K562 (cell line): ENCODE data around the gene SLC44A5. TPM values are rescaled to one million over a fixed set of nuclear protein-coding genes. Genes with fewer than 3 reads are reported as not detected.

Source experiments
- CAMTA2 ChIP-seq: fragments of 250-450 bp; sonication (Bioruptor Pico); conservative IDR thresholded peaks from 2 replicates; pipeline ENCODE4 v1.5.1; 2022
- CBFA2T3 ChIP-seq: fragments of 450-650 bp; IDR thresholded peaks from 2 replicates; pipeline ENCODE4 v1.6.1; 2017
- CTCF ChIP-seq, 3 experiments: IDR thresholded peaks in 2 of 3; conservative IDR thresholded peaks in 1 of 3; 2 replicates each; pipeline ENCODE4 v1.5.1; 2011 to 2012; ENCODE audit warnings: low read length in 3 of 3, mild to moderate bottlenecking in 3 of 3, control low read depth in 2 of 3, improper control_type of control experiment in 1 of 3, inconsistent platforms in 1 of 3, low read depth in 1 of 3, mixed read lengths in 1 of 3, moderate library complexity in 1 of 3; ENCODE audit not compliant: insufficient read depth in 2 of 3
- DEAF1 ChIP-seq: fragments of 450-650 bp; formaldehyde crosslinking; IDR thresholded peaks from 2 replicates; pipeline ENCODE4 v1.4.0; 2020; ENCODE audit warnings: mild to moderate bottlenecking, moderate library complexity
- NR2F6 ChIP-seq: fragments of 450-650 bp; formaldehyde crosslinking; IDR thresholded peaks from 2 replicates; pipeline ENCODE4 v1.4.0; 2020; ENCODE audit warnings: mild to moderate bottlenecking
- SP1 ChIP-seq: sonication (generic); formaldehyde crosslinking; IDR thresholded peaks from 2 replicates; pipeline ENCODE4 v1.8.1; 2022; ENCODE audit warnings: mild to moderate bottlenecking, missing genetic modification reagents
- ZBTB34 ChIP-seq: fragments of 250-450 bp; sonication (Bioruptor Pico); IDR thresholded peaks from 2 replicates; pipeline ENCODE4 v1.8.0; 2021; ENCODE audit warnings: mild to moderate bottlenecking, moderate library complexity
- ZNF324 ChIP-seq: fragments of 250-450 bp; sonication (Bioruptor Pico); IDR thresholded peaks from 2 replicates; pipeline ENCODE4 v1.4.0; 2020; ENCODE audit warnings: mild to moderate bottlenecking
- polyA plus RNA-seq, 8 experiments: library from polyadenylated mRNA; depleted of rRNA in 4 of 8; stranded (reverse) in 5 of 8; unstranded in 3 of 8; fragments of >200 nt; fragmentation: Nextera tagmentation in 2 of 8; fragmentation: Illumina TruSeq in 1 of 8; extraction: Ambion mirVana in 2 of 8; extraction: Trizol in 1 of 8; gene quantifications; 2 replicates each; pipeline versions ENCODE4 v1.2.1 to v1.2.3, GENCODE V29; 2011 to 2014; ENCODE audit warnings: inconsistent platforms in 1 of 8, missing spikeins in 1 of 8
- total RNA-seq, 7 experiments: library from RNA; depleted of rRNA in 6 of 7; stranded (reverse); fragments of >200 nt in 6 of 7; fragmentation: Illumina TruSeq in 2 of 7; extraction: Trizol in 2 of 7; gene quantifications; 2 replicates each; pipeline versions ENCODE4 v1.2.1 to v1.2.3, GENCODE V29; 2011 to 2021; ENCODE audit warnings: low replicate concordance in 1 of 7
- TF ChIP-seq, protein P1 (sequence below): fragments of 450-650 bp; IDR thresholded peaks from 2 replicates; pipeline ENCODE4 v1.6.1; 2016
- TF ChIP-seq, protein P2 (sequence below): fragments of 250-450 bp; sonication (Bioruptor Pico); IDR thresholded peaks from 2 replicates; pipeline ENCODE4 v1.4.0; 2020; ENCODE audit warnings: borderline replicate concordance
- TF ChIP-seq, protein P3 (sequence below), 2 experiments: fragments of 450-650 bp; formaldehyde crosslinking in 1 of 2; IDR thresholded peaks; 2 replicates each; pipeline versions ENCODE4 v1.4.0 to v1.6.1; 2014 to 2020; ENCODE audit warnings: mild to moderate bottlenecking in 2 of 2, borderline replicate concordance in 1 of 2, low read depth in 1 of 2

SLC44A5 gene
- total and polyA plus RNA-seq, 9 of the 15 experiments (the other 6 are each of a cell fraction or from before 2014, with no cell fraction given), result 1.2 to 10.1 (median 3.2) TPM

DNA sequence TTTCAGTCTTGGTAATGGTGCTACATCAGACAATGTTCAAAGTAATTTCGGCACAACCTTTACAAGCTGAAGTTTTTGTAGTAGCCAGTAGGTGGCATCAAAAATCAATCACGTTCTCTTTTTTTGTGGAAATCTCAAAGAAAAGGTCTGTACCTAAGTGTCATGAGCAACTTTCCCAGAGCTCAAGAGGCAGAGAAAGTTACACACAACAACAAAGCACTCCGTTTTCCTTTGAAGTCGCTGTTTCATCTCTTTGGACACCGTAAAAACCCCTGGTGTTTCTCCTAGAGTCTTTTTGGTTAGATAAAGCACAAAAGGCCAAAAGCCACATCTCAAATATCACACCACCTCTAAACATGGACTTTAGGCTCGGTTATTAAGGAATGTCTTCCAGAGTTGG, 345.1 kb downstream of the SLC44A5 start (continued):
- TF ChIP-seq, protein P1, sequence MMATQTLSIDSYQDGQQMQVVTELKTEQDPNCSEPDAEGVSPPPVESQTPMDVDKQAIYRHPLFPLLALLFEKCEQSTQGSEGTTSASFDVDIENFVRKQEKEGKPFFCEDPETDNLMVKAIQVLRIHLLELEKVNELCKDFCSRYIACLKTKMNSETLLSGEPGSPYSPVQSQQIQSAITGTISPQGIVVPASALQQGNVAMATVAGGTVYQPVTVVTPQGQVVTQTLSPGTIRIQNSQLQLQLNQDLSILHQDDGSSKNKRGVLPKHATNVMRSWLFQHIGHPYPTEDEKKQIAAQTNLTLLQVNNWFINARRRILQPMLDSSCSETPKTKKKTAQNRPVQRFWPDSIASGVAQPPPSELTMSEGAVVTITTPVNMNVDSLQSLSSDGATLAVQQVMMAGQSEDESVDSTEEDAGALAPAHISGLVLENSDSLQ, result no peak
- TF ChIP-seq ZBTB34 (no peak), DEAF1 (CRISPR knock-in tag) (peak; percentile 71), ZNF324 (no peak), CTCF (IDR thresholded peaks at IDR 0.05 in 2 of 3, conservative IDR thresholded peaks at IDR 0.05 in 1 of 3; ENCODE audit: insufficient read depth in 2 of 3, low read depth in 1 of 3, low read length in 3 of 3) (peak; percentile 57 to 72 (median 67); a peak in 5 of 6 replicates), CBFA2T3 (no peak), CAMTA2 (CRISPR knock-in tag) (no peak), NR2F6 (CRISPR knock-in tag) (no peak), SP1 (CRISPR knock-in tag) (no peak)
- TF ChIP-seq, protein P2, sequence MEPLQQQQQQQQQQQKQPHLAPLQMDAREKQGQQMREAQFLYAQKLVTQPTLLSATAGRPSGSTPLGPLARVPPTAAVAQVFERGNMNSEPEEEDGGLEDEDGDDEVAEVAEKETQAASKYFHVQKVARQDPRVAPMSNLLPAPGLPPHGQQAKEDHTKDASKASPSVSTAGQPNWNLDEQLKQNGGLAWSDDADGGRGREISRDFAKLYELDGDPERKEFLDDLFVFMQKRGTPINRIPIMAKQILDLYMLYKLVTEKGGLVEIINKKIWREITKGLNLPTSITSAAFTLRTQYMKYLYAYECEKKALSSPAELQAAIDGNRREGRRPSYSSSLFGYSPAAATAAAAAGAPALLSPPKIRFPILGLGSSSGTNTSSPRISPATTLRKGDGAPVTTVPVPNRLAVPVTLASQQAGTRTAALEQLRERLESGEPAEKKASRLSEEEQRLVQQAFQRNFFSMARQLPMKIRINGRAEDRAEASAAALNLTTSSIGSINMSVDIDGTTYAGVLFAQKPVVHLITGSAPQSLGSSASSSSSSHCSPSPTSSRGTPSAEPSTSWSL, result no peak
- TF ChIP-seq, protein P3, sequence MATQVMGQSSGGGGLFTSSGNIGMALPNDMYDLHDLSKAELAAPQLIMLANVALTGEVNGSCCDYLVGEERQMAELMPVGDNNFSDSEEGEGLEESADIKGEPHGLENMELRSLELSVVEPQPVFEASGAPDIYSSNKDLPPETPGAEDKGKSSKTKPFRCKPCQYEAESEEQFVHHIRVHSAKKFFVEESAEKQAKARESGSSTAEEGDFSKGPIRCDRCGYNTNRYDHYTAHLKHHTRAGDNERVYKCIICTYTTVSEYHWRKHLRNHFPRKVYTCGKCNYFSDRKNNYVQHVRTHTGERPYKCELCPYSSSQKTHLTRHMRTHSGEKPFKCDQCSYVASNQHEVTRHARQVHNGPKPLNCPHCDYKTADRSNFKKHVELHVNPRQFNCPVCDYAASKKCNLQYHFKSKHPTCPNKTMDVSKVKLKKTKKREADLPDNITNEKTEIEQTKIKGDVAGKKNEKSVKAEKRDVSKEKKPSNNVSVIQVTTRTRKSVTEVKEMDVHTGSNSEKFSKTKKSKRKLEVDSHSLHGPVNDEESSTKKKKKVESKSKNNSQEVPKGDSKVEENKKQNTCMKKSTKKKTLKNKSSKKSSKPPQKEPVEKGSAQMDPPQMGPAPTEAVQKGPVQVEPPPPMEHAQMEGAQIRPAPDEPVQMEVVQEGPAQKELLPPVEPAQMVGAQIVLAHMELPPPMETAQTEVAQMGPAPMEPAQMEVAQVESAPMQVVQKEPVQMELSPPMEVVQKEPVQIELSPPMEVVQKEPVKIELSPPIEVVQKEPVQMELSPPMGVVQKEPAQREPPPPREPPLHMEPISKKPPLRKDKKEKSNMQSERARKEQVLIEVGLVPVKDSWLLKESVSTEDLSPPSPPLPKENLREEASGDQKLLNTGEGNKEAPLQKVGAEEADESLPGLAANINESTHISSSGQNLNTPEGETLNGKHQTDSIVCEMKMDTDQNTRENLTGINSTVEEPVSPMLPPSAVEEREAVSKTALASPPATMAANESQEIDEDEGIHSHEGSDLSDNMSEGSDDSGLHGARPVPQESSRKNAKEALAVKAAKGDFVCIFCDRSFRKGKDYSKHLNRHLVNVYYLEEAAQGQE (IDR thresholded peaks at IDR 0.05; ENCODE audit: borderline replicate concordance), result peak; percentile 82
- TF ChIP-seq, protein P3 (CRISPR knock-in tag; IDR thresholded peaks at IDR 0.05; ENCODE audit: low read depth), result no peak
